H1 (cell line): ENCODE results near the gene BPGM. TPM values are rescaled to one million over a fixed set of nuclear protein-coding genes. Genes with fewer than 3 reads are reported as not detected.

Experiments used
- CTCF ChIA-PET: fragments of 300-600 bp; sonication (Branson Sonifier 250); formaldehyde crosslinking; loops from one replicate; lab custom pipeline; 2021; ENCODE audit not compliant: partially characterized antibody; lab: Charles Lee
- POLR2A ChIA-PET: fragments of 300-600 bp; sonication (Branson Sonifier 250); formaldehyde crosslinking; loops from one replicate; lab custom pipeline; 2021; ENCODE audit warnings: inconsistent platforms; ENCODE audit not compliant: partially characterized antibody; lab: Charles Lee
- DNase-seq, 2 experiments: peaks; one replicate each; pipeline versions ENCODE4 v3.0.0 to v3.0.0-alpha.2; 2010 to 2022; ENCODE audit warnings: low spot score in 2 of 2, low read depth in 1 of 2, mixed read lengths in 1 of 2
- FAIRE-seq: peaks from 2 replicates; lab custom pipeline; 2011; peaks lifted over from hg19 to GRCh38; lab: Jason Lieb, UNC
- H2AFZ ChIP-seq: 2 replicates; pipeline ENCODE4 v1.8.1; 2012; ENCODE audit warnings: low read length, inconsistent platforms
- H2AK5ac ChIP-seq: 2 replicates; pipeline ENCODE4 v1.6.1; 2013; ENCODE audit warnings: low read depth, low read length
- H2BK120ac ChIP-seq: replicated peaks from 2 replicates; pipeline ENCODE3; 2013; ENCODE audit warnings: low read depth, low read length, inconsistent platforms
- H2BK12ac ChIP-seq: 2 replicates; pipeline ENCODE4 v1.6.1; 2013; ENCODE audit warnings: low read depth, low read length
- H2BK15ac ChIP-seq: 2 replicates; pipeline ENCODE4 v1.6.1; 2013; ENCODE audit warnings: low read length
- H2BK20ac ChIP-seq: 2 replicates; pipeline ENCODE4 v1.6.1; 2013; ENCODE audit warnings: low read length
- H2BK5ac ChIP-seq: 2 replicates; pipeline ENCODE4 v1.6.1; 2013; ENCODE audit warnings: low read depth, low read length
- H3K14ac ChIP-seq: 2 replicates; pipeline ENCODE4 v1.6.1; 2013; ENCODE audit warnings: inconsistent platforms; ENCODE audit not compliant: insufficient read length
- H3K18ac ChIP-seq: 2 replicates; pipeline ENCODE4 v1.6.1; 2013; ENCODE audit warnings: low read length; ENCODE audit errors: extremely low read depth
- H3K23ac ChIP-seq: 2 replicates; pipeline ENCODE4 v1.6.1; 2013; ENCODE audit warnings: inconsistent platforms; ENCODE audit not compliant: insufficient read length
- H3K23me2 ChIP-seq: 2 replicates; pipeline ENCODE4 v1.6.1; 2013; ENCODE audit warnings: low read depth, low read length
- H3K27ac ChIP-seq: 2 replicates; pipeline ENCODE4 v1.6.1; 2011; ENCODE audit warnings: low read depth, low read length, inconsistent platforms
- H3K27me3 ChIP-seq, 4 experiments: replicated peaks in 1 of 4; 1 replicate in 1 of 4; 2 replicates in 3 of 4; pipeline versions ENCODE4 v1.6.1 to v1.8.1; 2011 to 2013; ENCODE audit warnings: low read length in 3 of 4, mild to moderate bottlenecking in 3 of 4, inconsistent platforms in 2 of 4, mixed read lengths in 2 of 4, moderate library complexity in 1 of 4; ENCODE audit not compliant: control insufficient read depth in 3 of 4, insufficient read depth in 3 of 4; ENCODE audit errors: extremely low read depth in 1 of 4
- H3K36me3 ChIP-seq, 4 experiments: 2 replicates each; pipeline versions ENCODE4 v1.6.1 to v1.8.1; 2011 to 2013; ENCODE audit warnings: mild to moderate bottlenecking in 4 of 4, low read length in 3 of 4, moderate library complexity in 2 of 4, control low read depth in 1 of 4, inconsistent platforms in 1 of 4; ENCODE audit not compliant: insufficient read depth in 4 of 4, control insufficient read depth in 2 of 4
- H3K4ac ChIP-seq: replicated peaks from 2 replicates; pipeline ENCODE3; 2013; ENCODE audit warnings: low read length, low read depth, mixed read lengths, inconsistent platforms; ENCODE audit not compliant: insufficient read length
- H3K4me1 ChIP-seq, 4 experiments: replicated peaks in 1 of 4; 1 replicate in 1 of 4; 2 replicates in 3 of 4; pipeline versions ENCODE4 v1.6.1 to v1.8.1; 2011 to 2013; ENCODE audit warnings: low read length in 3 of 4, inconsistent platforms in 2 of 4, mixed read lengths in 1 of 4; ENCODE audit not compliant: insufficient read depth in 4 of 4, control insufficient read depth in 3 of 4
- H3K4me2 ChIP-seq, 2 experiments: 2 replicates each; pipeline versions ENCODE4 v1.6.1 to v1.8.1; 2011 to 2013; ENCODE audit warnings: low read depth in 2 of 2, low read length in 2 of 2, control low read depth in 1 of 2, inconsistent platforms in 1 of 2, mild to moderate bottlenecking in 1 of 2; ENCODE audit not compliant: insufficient read depth in 1 of 2
- H3K4me3 ChIP-seq, 4 experiments: fragments of 200-600, 300-600 bp in 1 of 4; sonication (generic), shearing (Covaris generic), sonication (Bioruptor Twin) in 1 of 4; 2 replicates each; pipeline versions ENCODE4 v1.5.1 to v1.8.1; 2011 to 2016; ENCODE audit warnings: low read length in 4 of 4, low read depth in 3 of 4, control low read depth in 2 of 4, inconsistent platforms in 2 of 4, mild to moderate bottlenecking in 2 of 4, mixed read lengths in 1 of 4, moderate library complexity in 1 of 4; ENCODE audit not compliant: insufficient read depth in 2 of 4; ENCODE audit errors: extremely low read depth in 1 of 4
- H3K56ac ChIP-seq: replicated peaks from 2 replicates; pipeline ENCODE3; 2013; ENCODE audit warnings: low read depth, mild to moderate bottlenecking, mixed read lengths, low read length, inconsistent platforms; ENCODE audit not compliant: insufficient read length
- H3K79me1 ChIP-seq: 2 replicates; pipeline ENCODE4 v1.6.1; 2013; ENCODE audit warnings: low read depth, low read length, control low read depth
- H3K79me2 ChIP-seq, 2 experiments: 2 replicates each; pipeline versions ENCODE4 v1.6.1 to v1.8.1; 2012 to 2013; ENCODE audit warnings: low read length in 2 of 2, mild to moderate bottlenecking in 2 of 2, inconsistent platforms in 1 of 2; ENCODE audit not compliant: insufficient read depth in 2 of 2, control insufficient read depth in 1 of 2
- H3K9ac ChIP-seq, 4 experiments: replicated peaks in 1 of 4; 1 replicate in 1 of 4; 2 replicates in 3 of 4; pipeline versions ENCODE4 v1.6.1 to v1.8.1; 2011 to 2013; ENCODE audit warnings: low read depth in 3 of 4, low read length in 3 of 4, control low read depth in 2 of 4, mild to moderate bottlenecking in 2 of 4, moderate library complexity in 2 of 4, inconsistent platforms in 1 of 4; ENCODE audit errors: extremely low read depth in 1 of 4
- H3K9me3 ChIP-seq, 2 experiments: 2 replicates each; pipeline versions ENCODE4 v1.6.1 to v1.8.1; 2012 to 2013; ENCODE audit warnings: mild to moderate bottlenecking in 2 of 2, moderate library complexity in 2 of 2, control low read depth in 1 of 2, inconsistent platforms in 1 of 2, low read depth in 1 of 2, low read length in 1 of 2, mixed read lengths in 1 of 2; ENCODE audit not compliant: insufficient read depth in 2 of 2
- H4K20me1 ChIP-seq, 2 experiments: replicated peaks in 1 of 2; 2 replicates each; pipeline versions ENCODE3 to v1.8.1; 2011 to 2013; ENCODE audit warnings: inconsistent platforms in 2 of 2, low read length in 2 of 2, mild to moderate bottlenecking in 1 of 2; ENCODE audit not compliant: insufficient read depth in 2 of 2, control insufficient read depth in 1 of 2
- H4K5ac ChIP-seq: 2 replicates; pipeline ENCODE4 v1.6.1; 2013; ENCODE audit warnings: low read length, low read depth, mixed read lengths, inconsistent platforms; ENCODE audit not compliant: insufficient read length
- H4K8ac ChIP-seq: 2 replicates; pipeline ENCODE4 v1.8.0; 2013; ENCODE audit warnings: mild to moderate bottlenecking, moderate library complexity, low read length, inconsistent platforms; ENCODE audit not compliant: insufficient read depth; ENCODE audit errors: extremely low read depth
- H4K91ac ChIP-seq: replicated peaks from 2 replicates; pipeline ENCODE3; 2013; ENCODE audit warnings: low read length, mixed read lengths, inconsistent platforms; ENCODE audit not compliant: insufficient read length
- CHD2 ChIP-seq: IDR thresholded peaks from 2 replicates; pipeline ENCODE4 v1.6.1; 2012; ENCODE audit warnings: low read length, improper control_type of control experiment
- FOSL1 ChIP-seq: IDR thresholded peaks from 2 replicates; pipeline ENCODE4 v1.6.1; 2011; ENCODE audit warnings: mild to moderate bottlenecking, low read depth, low read length, moderate library complexity; ENCODE audit not compliant: insufficient read depth
- MAFK ChIP-seq: IDR thresholded peaks from 2 replicates; pipeline ENCODE4 v1.6.1; 2012; ENCODE audit warnings: low read depth, mild to moderate bottlenecking, improper control_type of control experiment, low read length
- TAF7 ChIP-seq: optimal IDR thresholded peaks from 2 replicates; pipeline ENCODE3; 2011; ENCODE audit warnings: low read depth, mild to moderate bottlenecking, inconsistent platforms, low read length, moderate library complexity, borderline replicate concordance
- TEAD4 ChIP-seq: IDR thresholded peaks from 2 replicates; pipeline ENCODE4 v1.6.1; 2012; ENCODE audit warnings: low read depth, low read length, inconsistent platforms, mixed read lengths
- WGBS, 2 experiments: shearing (Covaris generic) in 1 of 2; methylation state at CpG; one replicate each; pipeline versions ENCODE4 v1.1.6 to v1.1.7; 2013 to 2015; ENCODE audit warnings: low lambda C conversion rate in 2 of 2, mixed read lengths in 2 of 2, inconsistent platforms in 1 of 2, low coverage in 1 of 2, missing lambda C conversion rate in 1 of 2; ENCODE audit not compliant: insufficient replicate concordance in 2 of 2, insufficient coverage in 1 of 2, insufficient read length in 1 of 2; ENCODE audit errors: extremely low coverage in 1 of 2, missing lambda C conversion rate in 1 of 2; 5-methylcytosine and 5-hydroxymethylcytosine counted together
- polyA plus RNA-seq, 7 experiments: library from polyadenylated mRNA; depleted of rRNA in 3 of 7; stranded (reverse) in 5 of 7; unstranded in 2 of 7; fragments of >200 nt in 5 of 7; fragments of 200-250 nt in 2 of 7; gene quantifications; 1 replicate in 5 of 7; 2 replicates in 1 of 7; 4 replicates in 1 of 7; pipeline versions ENCODE4 v1.2.1 to v1.2.3, GENCODE V29; 2011 to 2013; ENCODE audit warnings: missing spikeins in 2 of 7, mixed read lengths in 2 of 7
- total RNA-seq: library from RNA; stranded (reverse); fragmentation: NEBNext Ultra II Directional; extraction: Animal tissue kit (Norgen Biotek cat#: 25700); gene quantifications from 2 replicates; pipeline ENCODE4 v1.2.1, GENCODE V29; 2021

The BPGM gene
- total and polyA plus RNA-seq, 2 of the 8 experiments (the other 6 are each of a cell fraction or from before 2014, with no cell fraction given) = 9.7 to 15.3 TPM

GRCh38 chr7:134660961-134661376 is 14.3 kb downstream of the BPGM start:
- Histone ChIP-seq H3K27me3 (no peaks in the 10 kb centered on the region), H4K5ac (no peak overlapping the region), H3K27ac (no peak overlapping the region), H3K79me1 (peaks cover 3% of the 10 kb centered on the region; the same call in 1 of the 2 replicates), H3K9me3 (no peaks in the 10 kb centered on the region), H3K4me2 (no peak overlapping the region), H4K8ac (no peak overlapping the region), H3K23me2 (no peaks in the 10 kb centered on the region), H4K91ac (no peak overlapping the region), H2BK15ac (no peak overlapping the region), H3K79me2 (no peaks in the 10 kb centered on the region; a peak in 2 of 4 replicates), H2BK12ac (no peak overlapping the region), H2BK120ac (no peak overlapping the region), H3K4me3 (no peak overlapping the region), H3K9ac (no peak overlapping the region), H4K20me1 (no peaks in the 10 kb centered on the region), H3K23ac (no peak overlapping the region), H3K18ac (no peak overlapping the region), H3K36me3 (peaks cover 0 to 7% (median 3%) of the 10 kb centered on the region in 4 experiments; a peak in 2 of 8 replicates), H2BK5ac (no peak overlapping the region), H3K4me1 (no peaks in the 10 kb centered on the region), H3K4ac (no peak overlapping the region), H2AK5ac (no peak overlapping the region), H3K56ac (no peak overlapping the region), H3K14ac (no peak overlapping the region), H2AFZ (no peak overlapping the region), H2BK20ac (no peak overlapping the region)
- POLR2A ChIA-PET = interaction anchor here (1.0 kb wide), 1 partner anchor 17 kb away, joined by 3 read pairs; no protein-coding TSS in a partner anchor
- 65% methylated on average over 1 of the region's 1 CpG; no CpG with 5 or more reads in 1 of the 2 experiments for WGBS, 2 experiments
- TF ChIP-seq CHD2 (no peak), TAF7 (no peak), TEAD4 (no peak), FOSL1 (no peak), MAFK (no peak)
- no peak for FAIRE-seq
- no peak for DNase-seq
- CTCF ChIA-PET = interaction anchor here (0.6 to 1.7 kb wide), 6 partner anchors 14 to 64 kb away, joined by 3 to 5 read pairs (median 4); partner anchors contain the start of gene BPGM
